T follicular helper cell (primary cell): ENCODE data around the gene MTX2.
"Not testable (repeated sequence)": the region's sequence is repeated elsewhere in the genome, so short reads cannot be mapped to it uniquely, and the experiment has no call there.

Experiments used
- DNase-seq: peaks from one replicate; pipeline ENCODE4 v3.0.0-alpha.2; 2020; ENCODE audit warnings: low read depth

The MTX2 gene

GRCh38 chr2:176291335-176291734 is 22.1 kb downstream of the MTX2 start:
- DNase-seq = no peak

- no peak for DNase-seq
Measured at GRCh38 chr2:176291809-176292283, 22.6 kb downstream of the MTX2 start.

- no peak for DNase-seq
Measured at GRCh38 chr2:176292608-176293007, 23.4 kb downstream of the MTX2 start.

GRCh38 chr2:176293334-176293733 is 24.1 kb downstream of the MTX2 start:
- no peak for DNase-seq

- no peak for DNase-seq
Measured at GRCh38 chr2:176297067-176297466, 27.8 kb downstream of the MTX2 start.

GRCh38 chr2:176297737-176298136 is 28.5 kb downstream of the MTX2 start:
- DNase-seq = no peak

- DNase-seq = not testable (repeated sequence)
Measured at GRCh38 chr2:176306020-176306419, 36.8 kb downstream of the MTX2 start.

- DNase-seq = no peak
Measured at GRCh38 chr2:176317199-176317598, 48.0 kb downstream of the MTX2 start.

- no peak for DNase-seq
Measured at GRCh38 chr2:176317623-176318065, 48.4 kb downstream of the MTX2 start.

- no peak for DNase-seq
Measured at GRCh38 chr2:176321916-176322315, 52.7 kb downstream of the MTX2 start.

- no peak for DNase-seq
Measured at GRCh38 chr2:176324862-176325261, 55.6 kb downstream of the MTX2 start.

GRCh38 chr2:176325732-176326131 is 56.5 kb downstream of the MTX2 start:
- no peak for DNase-seq

- no peak for DNase-seq
Measured at GRCh38 chr2:176328149-176328548, 58.9 kb downstream of the MTX2 start.

- DNase-seq = no peak
Measured at GRCh38 chr2:176330612-176331011, 61.4 kb downstream of the MTX2 start.

- DNase-seq = no peak
Measured at GRCh38 chr2:176331646-176332045, 62.4 kb downstream of the MTX2 start.

GRCh38 chr2:176334729-176335128 is 65.5 kb downstream of the MTX2 start:
- no peak for DNase-seq

GRCh38 chr2:176338395-176338794 is 69.2 kb downstream of the MTX2 start:
- no peak for DNase-seq

- no peak for DNase-seq
Measured at GRCh38 chr2:176339208-176339607, 70.0 kb downstream of the MTX2 start.

- DNase-seq = no peak
Measured at GRCh38 chr2:176356251-176356650, 87.0 kb downstream of the MTX2 start.

- no peak for DNase-seq
Measured at GRCh38 chr2:176364273-176364977, 95.2 kb downstream of the MTX2 start.

- DNase-seq = no peak
Measured at GRCh38 chr2:176368349-176368748, 99.1 kb downstream of the MTX2 start.

- no peak for DNase-seq
Measured at GRCh38 chr2:176370467-176371171, 101.4 kb downstream of the MTX2 start.

- DNase-seq = not testable (repeated sequence)
Measured at GRCh38 chr2:176373155-176373554, 103.9 kb downstream of the MTX2 start.
